H54 (cell line): ENCODE results near the gene PHEX.
"Not testable (repeated sequence)": the region's sequence is repeated elsewhere in the genome, so short reads cannot be mapped to it uniquely, and the experiment has no call there.

Experiments used
- DNase-seq: peaks from one replicate; pipeline ENCODE4 v3.0.0; 2011; ENCODE audit warnings: low spot score, mixed read lengths; ENCODE audit not compliant: insufficient read length
- FAIRE-seq: peaks from 3 replicates; lab custom pipeline; 2011; peaks lifted over from hg19 to GRCh38; lab: Jason Lieb, UNC
- POLR2A ChIP-seq: IDR thresholded peaks from 2 replicates; pipeline ENCODE4 v1.6.1; 2011; ENCODE audit warnings: low read depth, mild to moderate bottlenecking, low read length

PHEX gene

DNA sequence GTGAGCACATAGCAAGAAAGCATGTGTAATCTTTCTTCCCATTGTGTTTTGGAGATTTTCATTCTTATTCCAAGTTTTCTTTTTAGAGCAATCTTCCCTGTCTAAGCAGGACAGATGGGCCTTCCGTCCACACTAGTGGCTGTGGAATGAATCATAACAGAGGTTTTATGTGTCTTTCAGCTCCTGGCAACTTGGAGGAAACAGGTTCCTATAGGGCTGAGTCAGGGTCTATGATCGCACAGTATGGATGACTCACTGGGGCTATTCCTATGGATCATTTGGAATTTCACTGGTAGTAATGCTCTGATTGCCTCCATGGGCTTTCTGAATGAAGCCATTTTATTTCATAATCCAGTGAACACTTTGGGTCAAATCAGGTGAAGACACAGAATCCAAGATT lies 188.8 kb downstream of the PHEX start:
- no peak for FAIRE-seq
- DNase-seq: peak; percentile 11

DNA sequence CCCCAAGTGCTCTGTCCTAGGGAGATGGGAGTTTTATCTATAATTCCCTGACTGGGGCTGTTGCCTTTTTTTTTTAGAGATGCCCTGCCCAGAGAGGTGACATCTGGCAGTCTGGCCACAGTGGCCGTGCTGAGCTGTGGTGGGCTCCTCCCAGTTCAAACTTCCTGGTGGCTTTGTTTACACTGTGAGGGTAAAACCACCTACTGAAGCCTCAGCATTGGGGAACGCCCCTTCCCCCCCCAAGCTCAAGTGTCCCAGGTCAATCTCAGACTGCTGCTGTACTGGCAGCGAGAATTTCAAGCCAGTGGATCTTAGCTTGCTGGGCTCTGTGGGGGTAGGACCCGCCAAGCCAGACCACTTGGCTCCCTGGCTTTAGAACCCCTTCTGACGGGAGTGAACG lies 202.3 kb downstream of the PHEX start:
- TF ChIP-seq POLR2A: no peak
- DNase-seq (no peak), FAIRE-seq (no peak)

More for the DNA sequence above, 188.8 kb downstream of the PHEX start:
- no peak for TF ChIP-seq POLR2A

DNA sequence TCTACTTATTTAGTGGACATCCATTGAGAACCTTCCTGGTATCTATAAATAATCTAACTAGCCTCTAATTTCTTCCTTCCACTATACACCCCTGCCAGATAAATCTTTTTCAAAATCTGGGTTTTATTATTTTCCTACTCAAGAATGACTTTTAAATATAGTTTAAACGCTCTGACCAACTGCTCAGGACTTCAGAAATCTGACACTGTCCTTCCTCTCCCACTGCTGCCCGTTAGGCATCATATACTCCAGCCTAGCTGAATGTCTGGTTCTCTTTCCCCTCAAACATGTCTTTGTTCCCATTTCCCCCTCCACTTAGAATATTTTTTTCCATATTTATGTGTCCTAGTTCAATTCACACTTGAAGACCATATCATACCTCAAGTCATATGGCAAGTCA lies 205.4 kb downstream of the PHEX start:
- no peak for DNase-seq
- TF ChIP-seq POLR2A: no peak
- no peak for FAIRE-seq

DNA sequence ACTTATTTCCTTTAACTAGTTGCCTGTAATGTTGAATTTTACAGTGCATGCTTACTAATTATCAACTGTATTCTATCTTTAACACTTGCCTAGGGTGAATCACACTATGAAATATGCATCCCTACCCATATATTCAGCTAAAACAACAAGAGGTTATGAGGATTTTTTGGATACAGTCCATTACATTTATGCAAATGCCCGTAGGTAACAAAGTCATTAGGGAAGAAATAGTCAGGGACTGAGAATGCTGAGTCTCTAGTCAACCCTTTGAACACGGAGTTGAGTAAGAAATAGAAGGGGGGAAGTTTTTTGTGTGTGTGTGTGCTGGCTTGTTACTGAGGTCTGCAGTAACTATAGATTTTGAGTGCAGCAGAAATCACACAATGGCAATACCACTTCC lies 214.5 kb downstream of the PHEX start:
- FAIRE-seq (no peak), DNase-seq (no peak)
- no peak for TF ChIP-seq POLR2A

DNA sequence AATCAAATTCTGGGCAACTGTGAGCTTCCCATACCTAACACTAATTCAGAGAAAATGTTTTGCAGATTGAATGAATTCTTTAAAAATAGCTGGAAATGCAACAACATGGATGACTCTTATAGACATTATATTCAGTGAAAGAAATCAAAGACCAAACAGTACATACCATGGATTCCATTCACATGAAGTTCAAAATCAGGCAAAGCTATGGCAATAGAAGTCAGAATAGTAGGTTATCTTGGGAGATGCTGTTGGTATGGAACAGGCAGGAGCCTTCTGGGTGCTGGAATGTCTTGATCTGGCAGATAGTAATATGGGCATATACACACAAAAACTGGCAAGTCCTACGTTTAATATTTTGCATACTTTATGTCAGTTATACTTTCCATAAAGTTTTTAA lies 215.0 kb downstream of the PHEX start:
- FAIRE-seq (no peak), DNase-seq (no peak)
- TF ChIP-seq POLR2A: no peak

DNA sequence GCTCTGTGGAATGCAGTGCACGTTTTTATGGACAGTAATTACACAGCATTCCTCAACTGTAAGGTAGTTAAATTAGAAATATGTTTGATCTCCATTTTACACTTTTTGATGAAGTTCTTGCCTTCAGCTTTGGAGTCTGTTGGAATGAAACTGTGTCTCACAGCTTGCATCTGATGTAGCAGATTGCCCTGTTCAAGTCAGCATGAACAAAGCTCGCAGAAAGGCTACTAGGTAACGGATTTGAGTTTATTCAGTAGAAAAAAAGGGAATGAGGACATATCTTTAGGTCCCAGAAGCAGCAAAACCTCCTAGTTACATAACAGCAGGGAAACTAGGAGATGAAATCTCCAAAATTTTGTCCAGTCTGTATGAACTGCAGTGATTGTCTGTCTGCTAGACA lies 216.3 kb downstream of the PHEX start:
- FAIRE-seq: no peak
- no peak for DNase-seq
- TF ChIP-seq POLR2A: no peak

DNA sequence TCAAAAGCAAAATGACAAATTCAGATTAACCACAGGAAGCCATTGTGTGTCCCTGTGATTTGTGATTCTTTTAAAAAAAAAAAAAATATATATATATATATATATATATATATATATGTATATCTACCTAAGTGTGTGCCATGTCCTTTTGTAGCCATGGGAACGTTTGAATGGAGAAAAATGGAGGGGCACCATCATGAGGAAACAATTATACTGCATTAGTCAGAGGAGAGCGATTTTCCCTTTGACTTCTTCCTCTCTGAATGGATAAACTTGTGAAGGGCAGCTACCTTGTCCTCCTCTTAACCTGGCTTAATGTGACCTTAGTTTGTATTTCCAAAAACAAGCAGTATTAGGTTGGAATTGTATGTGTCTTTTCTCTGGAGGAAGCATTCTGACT lies 217.2 kb downstream of the PHEX start:
- DNase-seq (no peak), FAIRE-seq (no peak)
- TF ChIP-seq POLR2A: no peak

DNA sequence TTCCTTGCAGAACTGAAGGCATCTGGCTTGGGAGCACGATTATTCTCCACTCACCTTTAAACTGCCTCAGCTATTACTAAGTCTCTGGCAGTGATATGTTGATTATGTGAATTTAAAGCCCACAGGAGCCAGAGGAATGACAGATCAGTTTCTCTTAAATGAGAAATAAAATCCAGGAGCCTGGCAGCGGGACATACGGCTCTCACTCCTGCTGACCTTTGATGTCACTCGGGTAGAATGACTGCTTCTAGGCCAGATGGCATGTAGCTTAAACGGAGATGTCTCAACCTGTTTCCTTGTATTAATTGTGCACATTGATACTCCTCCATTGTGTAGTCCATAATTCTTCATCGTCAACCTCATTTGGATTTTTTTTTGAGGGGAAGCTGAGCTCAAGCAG lies 236.6 kb downstream of the PHEX start:
- FAIRE-seq (no peak), DNase-seq (no peak)
- no peak for TF ChIP-seq POLR2A

DNA sequence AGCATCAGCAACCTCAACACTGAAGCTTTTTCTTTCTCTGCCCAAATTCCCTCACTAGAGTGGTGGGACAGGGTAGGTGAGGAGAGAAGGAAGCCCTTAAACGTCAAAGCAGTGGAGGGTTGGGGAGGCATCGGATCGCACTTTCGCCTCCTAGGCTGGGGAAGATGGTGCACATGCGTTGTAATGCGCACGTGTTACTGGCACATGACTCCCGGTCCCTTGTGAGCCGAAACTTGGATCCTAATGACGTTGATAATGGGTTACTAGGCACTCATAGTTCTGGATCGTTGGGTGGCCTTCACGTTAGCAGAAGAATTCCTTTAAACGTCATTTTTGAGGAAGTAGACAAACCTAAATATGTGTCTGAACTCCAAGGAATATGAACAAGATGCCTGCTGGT lies 240.5 kb downstream of the PHEX start, which contains the start of gene CBLL2:
Gene CBLL2, plus strand, starts transcription at position 301 of the 400 bp plus-strand sequence. Its CDS starts 79 bp downstream, at position 380.
- DNase-seq: no peak
- no peak for TF ChIP-seq POLR2A
- FAIRE-seq: no peak

DNA sequence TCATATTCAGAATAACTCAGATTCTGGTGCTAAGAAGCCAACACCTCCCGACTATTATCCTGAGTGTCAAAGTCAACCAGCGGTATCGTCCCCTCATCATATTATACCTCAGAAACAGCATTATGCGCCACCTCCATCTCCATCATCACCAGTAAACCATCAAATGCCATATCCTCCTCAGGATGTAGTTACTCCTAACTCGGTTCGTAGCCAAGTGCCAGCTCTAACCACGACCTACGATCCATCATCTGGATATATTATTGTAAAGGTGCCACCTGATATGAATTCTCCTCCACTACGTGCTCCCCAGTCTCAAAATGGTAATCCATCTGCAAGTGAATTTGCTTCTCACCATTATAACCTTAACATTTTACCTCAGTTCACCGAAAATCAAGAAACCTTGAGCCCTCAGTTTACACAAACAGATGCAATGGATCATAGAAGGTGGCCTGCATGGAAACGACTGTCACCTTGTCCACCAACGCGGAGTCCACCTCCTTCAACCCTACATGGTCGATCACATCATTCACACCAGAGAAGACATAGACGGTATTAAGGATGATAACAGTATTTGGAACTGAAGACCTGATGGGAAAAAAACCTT lies 241.7 kb downstream of the PHEX start:
- no peak for DNase-seq
- TF ChIP-seq POLR2A: no peak
- no peak for FAIRE-seq

DNA sequence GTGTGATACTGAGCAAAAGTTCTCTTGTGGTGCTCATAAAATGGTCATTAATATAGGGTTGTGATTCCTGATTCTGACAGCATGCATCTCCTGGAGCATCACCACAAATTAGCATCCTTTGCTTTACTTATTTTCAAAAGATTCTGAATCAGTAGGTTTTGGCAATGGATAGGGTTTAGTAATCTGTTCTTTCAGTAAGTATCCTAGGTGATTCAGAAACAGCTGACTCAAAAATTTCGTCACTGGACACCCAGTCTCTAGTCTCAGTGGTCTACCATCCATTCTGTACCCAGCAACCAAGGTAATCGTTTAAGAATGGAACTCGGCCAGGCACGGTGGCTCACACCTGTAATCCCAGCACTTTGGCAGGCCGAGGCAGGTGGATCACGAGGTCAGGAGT lies 244.7 kb downstream of the PHEX start:
- DNase-seq (no peak), FAIRE-seq (no peak)
- TF ChIP-seq POLR2A: no peak

DNA sequence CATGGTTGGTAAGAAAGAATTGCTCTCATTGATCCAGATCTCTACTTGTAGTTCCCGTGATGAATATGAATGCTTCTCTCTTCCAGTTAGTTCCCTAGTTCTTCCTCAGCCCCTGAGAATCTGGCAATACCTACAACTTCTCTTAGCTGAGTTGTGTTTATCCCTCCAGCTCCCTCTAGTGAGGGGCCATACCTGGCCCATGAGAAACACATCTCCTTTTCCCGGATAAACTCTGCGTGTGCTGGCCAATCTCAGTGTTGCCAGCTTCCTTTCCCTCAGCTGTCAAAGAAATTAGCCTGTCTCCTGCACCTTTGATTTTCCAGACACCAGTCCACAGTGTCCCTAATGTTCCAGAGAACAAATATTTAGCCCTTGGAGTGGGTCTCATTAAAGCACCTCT lies 246.2 kb downstream of the PHEX start:
- no peak for TF ChIP-seq POLR2A
- no peak for DNase-seq
- FAIRE-seq: no peak

DNA sequence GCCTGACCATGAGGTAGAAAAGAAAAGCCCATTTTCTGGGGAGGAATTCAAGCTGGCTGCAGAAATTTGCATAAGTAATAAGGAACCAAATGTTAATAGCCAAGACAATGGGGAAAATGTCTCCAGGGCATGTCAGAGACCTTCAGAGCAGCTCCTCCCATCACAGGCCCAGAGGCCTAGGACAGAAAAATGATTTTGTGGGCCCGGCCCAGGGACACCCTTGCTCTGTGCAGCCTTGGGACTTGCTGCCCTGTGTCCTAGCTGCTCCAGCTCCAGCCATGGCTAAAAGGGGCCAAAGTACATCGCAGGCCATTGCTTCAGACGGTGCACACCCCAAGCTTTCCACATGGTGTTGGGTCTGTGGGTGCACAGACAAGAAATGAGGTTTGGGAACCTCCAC lies 257.1 kb downstream of the PHEX start:
- not testable (repeated sequence) for DNase-seq, FAIRE-seq

DNA sequence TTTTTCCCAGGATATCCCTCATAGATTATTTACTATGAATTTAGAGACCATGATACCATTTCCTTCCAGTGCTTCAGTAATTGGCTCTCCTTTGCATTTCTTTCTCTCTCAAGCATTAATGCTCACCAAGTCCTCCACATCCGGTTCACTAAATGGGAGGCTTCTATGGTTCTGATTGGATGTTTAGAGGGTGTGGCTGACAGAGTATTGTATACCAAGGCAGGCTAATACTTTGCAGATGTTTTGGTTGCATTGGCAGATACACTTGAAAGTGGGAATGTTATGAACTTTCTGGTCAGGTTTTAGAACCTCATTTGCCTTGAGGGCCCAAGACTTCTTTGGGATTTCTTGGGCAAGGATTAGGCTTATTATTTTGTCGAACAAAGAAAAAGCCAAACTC lies 264.7 kb downstream of the PHEX start:
- TF ChIP-seq POLR2A: no peak
- no peak for DNase-seq
- no peak for FAIRE-seq

DNA sequence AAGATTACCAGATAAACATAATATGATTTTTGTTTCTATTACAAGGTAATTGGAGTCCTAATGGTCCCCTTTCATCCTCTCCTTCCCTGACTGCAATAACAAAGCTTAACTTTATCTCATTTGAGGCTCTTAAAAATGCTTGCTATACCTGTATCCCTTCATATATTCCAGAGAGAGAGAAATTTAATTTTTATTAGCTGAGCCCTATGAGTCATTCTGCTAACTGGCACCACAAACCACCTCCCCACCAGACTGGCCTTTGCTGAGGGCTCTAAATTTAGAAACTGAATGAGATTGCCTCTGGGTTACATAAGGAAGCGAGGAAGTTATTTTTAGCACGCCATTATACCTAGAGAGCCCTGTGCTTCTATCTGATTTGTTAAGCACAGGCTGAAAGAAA lies 268.0 kb downstream of the PHEX start:
- DNase-seq (peak; percentile 3), FAIRE-seq (no peak)
- TF ChIP-seq POLR2A: no peak
